DOHH2 (cell line): ENCODE data around the gene GTF2H1.

Experiments used
- H3F3A ChIP-seq: fragments of 200-600 bp; sonication (generic), shearing (Covaris generic); 2 replicates; pipeline ENCODE4 v1.6.0; 2016; ENCODE audit warnings: antibody characterized with exemption, mild to moderate bottlenecking; ENCODE audit not compliant: control insufficient read depth, insufficient read depth
- H3K27ac ChIP-seq: fragments of 200-600 bp; sonication (generic); 2 replicates; pipeline ENCODE4 v1.5.1; 2014; ENCODE audit warnings: low read depth, mild to moderate bottlenecking, low read length, moderate library complexity
- H3K27me3 ChIP-seq: fragments of 200-600 bp; sonication (generic); 2 replicates; pipeline ENCODE4 v1.6.1; 2014; ENCODE audit warnings: mild to moderate bottlenecking, low read length, mixed read lengths; ENCODE audit not compliant: control insufficient read depth
- H3K36me3 ChIP-seq: fragments of 200-600 bp; sonication (generic); 2 replicates; pipeline ENCODE4 v1.6.1; 2014; ENCODE audit warnings: mild to moderate bottlenecking, low read length, moderate library complexity, mixed read lengths; ENCODE audit not compliant: control insufficient read depth
- H3K4me1 ChIP-seq: fragments of 200-600 bp; sonication (generic); 2 replicates; pipeline ENCODE4 v1.6.1; 2014; ENCODE audit warnings: mild to moderate bottlenecking, low read length, mixed read lengths; ENCODE audit not compliant: control insufficient read depth
- H3K4me2 ChIP-seq: fragments of 200-600 bp; sonication (generic); 2 replicates; pipeline ENCODE4 v1.6.0; 2014; ENCODE audit warnings: mild to moderate bottlenecking, low read length, moderate library complexity
- H3K4me3 ChIP-seq: fragments of 200-600 bp; sonication (generic); 2 replicates; pipeline ENCODE4 v1.5.1; 2014; ENCODE audit warnings: mild to moderate bottlenecking, low read length, mixed read lengths
- H3K79me2 ChIP-seq: fragments of 200-600 bp; sonication (generic); 2 replicates; pipeline ENCODE4 v1.6.1; 2014; ENCODE audit warnings: mild to moderate bottlenecking, low read length, mixed read lengths; ENCODE audit not compliant: control insufficient read depth
- H3K9me2 ChIP-seq: fragments of 200-600 bp; sonication (generic); replicated peaks from 2 replicates; pipeline ENCODE4 v1.6.1; 2014; ENCODE audit warnings: mild to moderate bottlenecking, low read length, mixed read lengths; ENCODE audit not compliant: control insufficient read depth
- H3K9me3 ChIP-seq: fragments of 200-600 bp; sonication (generic); 2 replicates; pipeline ENCODE4 v1.6.1; 2014; ENCODE audit warnings: antibody characterized with exemption, low read length, mixed read lengths; ENCODE audit not compliant: control insufficient read depth, insufficient read depth
- H4K20me1 ChIP-seq: fragments of 200-600 bp; sonication (generic); 2 replicates; pipeline ENCODE4 v1.6.0; 2014; ENCODE audit warnings: low read depth, mild to moderate bottlenecking, antibody characterized with exemption, low read length, moderate library complexity; ENCODE audit not compliant: control insufficient read depth, insufficient read depth
- EZH2phosphoT487 ChIP-seq: fragments of 200-600 bp; sonication (generic); IDR thresholded peaks from 2 replicates; pipeline ENCODE4 v1.6.1; 2017; ENCODE audit warnings: borderline replicate concordance, mild to moderate bottlenecking, antibody characterized with exemption, low read length, moderate library complexity, mixed read lengths
- TF ChIP-seq, protein P1 (sequence below): fragments of 200-600 bp; sonication (generic); IDR thresholded peaks from one replicate; pipeline ENCODE4 v1.5.1; 2014; ENCODE audit warnings: antibody characterized with exemption, mild to moderate bottlenecking, low read depth, low read length; ENCODE audit not compliant: poor library complexity, severe bottlenecking

GTF2H1 gene

DNA sequence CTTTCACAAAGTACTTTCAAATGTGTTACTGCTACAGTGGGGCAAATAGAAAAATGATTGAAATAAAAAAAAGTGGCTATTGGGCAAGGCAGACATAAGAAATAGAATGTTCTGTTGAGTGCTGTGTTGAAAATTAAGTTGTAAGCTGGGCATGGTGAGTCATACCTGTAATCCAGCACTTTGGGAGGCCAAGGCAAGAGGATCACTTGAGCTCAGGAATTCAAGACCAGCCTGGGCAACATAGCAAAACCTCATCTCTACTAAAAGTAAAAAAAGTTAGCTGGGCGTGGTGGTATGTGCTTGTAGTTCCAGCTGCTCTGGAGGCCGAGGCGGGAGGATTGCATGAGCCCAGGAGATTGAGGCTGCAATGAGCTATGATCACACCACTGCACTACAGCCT is 45.1 kb downstream of the GTF2H1 start:
- Histone ChIP-seq H3K9me2 (no peaks in the 10 kb centered on the region), H3K27ac (no peak overlapping the region), H3F3A (no peaks in the 10 kb centered on the region), H3K4me2 (no peak overlapping the region), H3K27me3 (no peaks in the 10 kb centered on the region), H3K4me1 (no peaks in the 10 kb centered on the region), H4K20me1 (no peaks in the 10 kb centered on the region), H3K36me3 (peaks cover 44% of the 10 kb centered on the region), H3K9me3 (no peaks in the 10 kb centered on the region), H3K4me3 (no peak overlapping the region), H3K79me2 (no peaks in the 10 kb centered on the region)
- TF ChIP-seq EZH2phosphoT487, result no peak
- TF ChIP-seq, protein P1, sequence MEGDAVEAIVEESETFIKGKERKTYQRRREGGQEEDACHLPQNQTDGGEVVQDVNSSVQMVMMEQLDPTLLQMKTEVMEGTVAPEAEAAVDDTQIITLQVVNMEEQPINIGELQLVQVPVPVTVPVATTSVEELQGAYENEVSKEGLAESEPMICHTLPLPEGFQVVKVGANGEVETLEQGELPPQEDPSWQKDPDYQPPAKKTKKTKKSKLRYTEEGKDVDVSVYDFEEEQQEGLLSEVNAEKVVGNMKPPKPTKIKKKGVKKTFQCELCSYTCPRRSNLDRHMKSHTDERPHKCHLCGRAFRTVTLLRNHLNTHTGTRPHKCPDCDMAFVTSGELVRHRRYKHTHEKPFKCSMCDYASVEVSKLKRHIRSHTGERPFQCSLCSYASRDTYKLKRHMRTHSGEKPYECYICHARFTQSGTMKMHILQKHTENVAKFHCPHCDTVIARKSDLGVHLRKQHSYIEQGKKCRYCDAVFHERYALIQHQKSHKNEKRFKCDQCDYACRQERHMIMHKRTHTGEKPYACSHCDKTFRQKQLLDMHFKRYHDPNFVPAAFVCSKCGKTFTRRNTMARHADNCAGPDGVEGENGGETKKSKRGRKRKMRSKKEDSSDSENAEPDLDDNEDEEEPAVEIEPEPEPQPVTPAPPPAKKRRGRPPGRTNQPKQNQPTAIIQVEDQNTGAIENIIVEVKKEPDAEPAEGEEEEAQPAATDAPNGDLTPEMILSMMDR, result no peak

- Histone ChIP-seq H3K36me3 (peaks cover 41% of the 10 kb centered on the region), H3K4me1 (no peaks in the 10 kb centered on the region), H4K20me1 (no peaks in the 10 kb centered on the region), H3F3A (no peaks in the 10 kb centered on the region), H3K9me2 (no peaks in the 10 kb centered on the region), H3K27ac (no peak overlapping the region), H3K4me3 (no peak overlapping the region), H3K27me3 (no peaks in the 10 kb centered on the region), H3K4me2 (no peak overlapping the region), H3K79me2 (no peaks in the 10 kb centered on the region), H3K9me3 (no peaks in the 10 kb centered on the region)
- no peak for TF ChIP-seq EZH2phosphoT487
- TF ChIP-seq, protein P1, result no peak
Observed at GRCh38 chr11:18368221-18368620, 45.9 kb downstream of the GTF2H1 start.

DNA sequence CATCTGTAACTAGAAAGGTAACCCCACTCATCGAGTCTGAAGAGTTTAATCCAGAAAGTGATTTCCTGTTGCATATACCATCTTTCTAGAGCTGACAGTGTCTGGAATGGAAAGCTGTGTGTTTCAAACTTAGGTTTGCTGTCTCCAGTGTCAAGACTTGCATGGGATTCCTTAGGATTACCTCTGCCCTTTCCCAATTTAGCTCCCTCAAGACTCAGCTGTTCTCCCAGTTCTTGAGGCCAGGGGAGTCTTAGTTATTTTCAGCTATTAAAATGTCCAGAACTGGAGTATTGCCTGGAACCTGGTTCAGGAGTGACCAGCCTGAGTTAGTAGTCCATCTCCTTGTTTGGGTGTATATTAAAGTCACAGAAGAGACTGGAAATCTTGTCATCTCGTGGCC is 47.0 kb downstream of the GTF2H1 start:
- Histone ChIP-seq H3K79me2 (no peaks in the 10 kb centered on the region), H3K9me2 (no peaks in the 10 kb centered on the region), H3K9me3 (no peaks in the 10 kb centered on the region), H3F3A (no peaks in the 10 kb centered on the region), H3K36me3 (peaks cover 29% of the 10 kb centered on the region), H3K27ac (no peak overlapping the region), H3K4me2 (no peak overlapping the region), H4K20me1 (no peaks in the 10 kb centered on the region), H3K27me3 (no peaks in the 10 kb centered on the region), H3K4me3 (no peak overlapping the region), H3K4me1 (no peaks in the 10 kb centered on the region)
- no peak for TF ChIP-seq EZH2phosphoT487
- TF ChIP-seq, protein P1, result no peak

DNA sequence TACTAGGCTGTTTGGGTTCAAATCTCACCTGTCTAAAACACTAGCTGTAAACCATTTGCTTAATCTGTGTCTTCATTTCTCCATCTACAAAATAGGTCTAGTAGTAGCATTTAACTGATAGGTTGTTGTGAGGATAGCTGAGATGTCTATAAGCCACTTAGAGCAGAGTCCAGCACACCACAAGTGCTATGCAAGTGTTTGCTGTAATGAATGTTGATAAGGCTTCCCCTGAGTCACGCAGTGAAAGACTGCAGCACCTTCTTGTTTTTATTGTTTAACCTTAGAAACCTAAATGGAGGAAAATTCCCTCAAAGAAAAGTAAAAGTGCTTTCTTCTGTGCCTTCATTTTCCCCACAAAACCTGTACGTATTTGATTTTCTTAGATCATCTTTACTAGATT is 48.9 kb downstream of the GTF2H1 start:
- Histone ChIP-seq H3K27me3 (no peaks in the 10 kb centered on the region), H3K9me2 (no peaks in the 10 kb centered on the region), H3K27ac (no peak overlapping the region), H3K4me1 (no peaks in the 10 kb centered on the region), H3K9me3 (no peaks in the 10 kb centered on the region), H3K36me3 (peaks cover 16% of the 10 kb centered on the region), H3K4me2 (no peak overlapping the region), H3K4me3 (no peak overlapping the region), H4K20me1 (no peaks in the 10 kb centered on the region), H3F3A (no peaks in the 10 kb centered on the region), H3K79me2 (no peaks in the 10 kb centered on the region)
- TF ChIP-seq, protein P1, result no peak
- TF ChIP-seq EZH2phosphoT487, result no peak
